HG03442 (cell line): Measurements from ENCODE around the gene MMEL1.

Source experiments
- ATAC-seq: cut with Tn5 transposase; IDR thresholded peaks from one replicate; pipeline ENCODE4 v1.9.1; 2021; ENCODE audit warnings: mild to moderate bottlenecking, moderate library complexity; ENCODE audit not compliant: unreplicated experiment

MMEL1 gene

GRCh38 chr1:2606881-2607621 is 25.8 kb downstream of the MMEL1 start:
- ATAC-seq, result no peak

- ATAC-seq, result no peak
Observed at GRCh38 chr1:2606396-2606880, 26.4 kb downstream of the MMEL1 start.

- ATAC-seq, result no peak
Observed at GRCh38 chr1:2605509-2606395, 27.1 kb downstream of the MMEL1 start.

DNA sequence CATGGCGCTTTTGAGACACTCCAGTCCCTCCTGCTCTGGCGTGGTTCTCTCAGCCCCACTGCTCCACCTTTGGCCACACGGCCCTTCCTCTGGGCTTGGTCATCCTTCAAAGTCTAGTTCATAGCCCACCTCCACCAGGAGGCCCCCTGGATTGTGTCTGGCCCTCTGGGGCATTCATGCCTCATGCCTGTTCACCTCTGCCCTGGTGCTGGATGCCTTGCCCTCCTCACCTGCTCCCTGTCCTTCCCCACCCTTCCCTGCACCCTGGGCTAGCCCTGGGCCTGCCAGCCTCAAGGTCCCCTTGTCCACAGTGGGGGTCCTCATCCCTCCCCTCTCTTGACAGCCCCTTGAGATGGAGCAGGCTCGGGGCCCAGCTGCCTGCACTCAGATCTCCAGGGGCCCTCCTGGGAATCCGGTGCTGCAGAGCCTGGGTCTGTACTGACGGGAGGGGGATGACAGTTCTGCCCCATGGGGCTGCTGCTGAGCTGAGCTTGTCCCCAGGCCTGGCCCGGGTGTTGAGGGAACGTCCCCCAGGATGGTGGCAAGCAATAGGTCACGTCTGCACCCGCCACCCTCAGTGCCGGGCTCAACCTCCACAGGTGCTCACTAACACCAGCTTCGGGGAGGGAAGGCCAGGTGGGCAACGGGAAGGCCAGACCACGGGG is 27.8 kb downstream of the MMEL1 start:
- no peak for ATAC-seq

GRCh38 chr1:2604156-2604843 is 28.5 kb downstream of the MMEL1 start:
- no peak for ATAC-seq

- no peak for ATAC-seq
Observed at GRCh38 chr1:2603521-2604155, 29.2 kb downstream of the MMEL1 start.

DNA sequence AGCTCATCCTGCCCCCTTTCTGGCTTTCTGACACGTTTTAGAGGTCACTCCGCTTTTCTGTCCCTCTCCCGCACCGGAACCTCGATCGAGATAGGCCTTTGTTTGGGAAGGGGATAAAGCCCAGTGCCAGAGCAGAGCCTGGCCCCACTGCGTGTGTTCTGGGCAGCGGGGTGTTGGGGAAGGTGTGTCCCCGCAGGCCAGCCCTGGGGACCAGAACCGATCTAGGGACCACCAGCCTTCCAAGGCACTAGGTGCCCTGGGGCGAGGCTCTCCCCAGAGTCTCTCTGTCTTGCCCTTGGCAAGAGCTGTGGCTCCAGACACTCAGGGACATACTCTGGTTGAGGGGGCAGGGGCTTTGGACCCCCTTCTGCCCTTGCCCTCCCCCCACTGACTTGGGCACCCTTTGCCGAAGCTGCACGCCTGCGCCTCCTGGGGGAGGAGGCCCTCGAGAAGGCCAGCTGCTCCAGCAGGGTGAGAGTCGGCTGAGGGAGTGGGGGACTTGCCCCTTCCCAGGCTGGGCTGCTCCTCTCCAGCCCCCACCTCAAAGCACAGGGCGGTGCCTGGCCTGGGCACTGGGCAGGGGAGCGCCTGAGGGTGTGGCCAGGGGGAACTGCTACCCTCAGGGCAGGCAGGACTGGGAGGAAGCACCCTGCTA is 29.8 kb downstream of the MMEL1 start:
- ATAC-seq, result no peak

GRCh38 chr1:2602311-2602835 is 30.4 kb downstream of the MMEL1 start:
- no peak for ATAC-seq

DNA sequence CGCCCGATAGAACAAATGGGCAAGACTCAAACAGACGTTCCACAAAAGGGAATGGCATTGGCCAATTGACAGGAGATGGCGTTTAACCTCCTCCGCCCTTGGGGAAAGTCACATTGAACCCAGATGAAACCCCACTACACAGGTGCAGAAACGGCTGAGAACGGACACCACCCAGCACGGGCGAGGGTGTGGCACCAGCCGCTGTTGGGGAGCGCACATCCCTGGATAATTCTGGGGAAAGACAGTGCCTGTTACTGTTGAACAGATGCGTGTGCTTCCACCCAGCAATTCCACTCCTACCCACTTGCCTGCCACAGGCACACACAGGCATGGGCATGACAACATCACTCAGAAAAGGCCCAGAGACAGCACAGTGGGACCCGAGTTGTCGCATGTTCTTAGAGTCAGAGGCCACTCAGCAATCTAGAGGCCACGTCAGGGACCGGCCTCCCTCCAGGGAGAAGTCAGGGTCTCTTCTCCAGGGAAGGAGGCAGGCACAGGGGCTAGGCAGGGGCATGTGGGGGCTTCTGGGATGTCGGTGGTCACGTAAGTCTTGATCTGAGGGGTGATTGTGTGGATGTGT is 31.0 kb downstream of the MMEL1 start:
- ATAC-seq, result no peak

GRCh38 chr1:2598329-2598931 is 34.4 kb downstream of the MMEL1 start:
- no peak for ATAC-seq

GRCh38 chr1:2597441-2598328 is 35.1 kb downstream of the MMEL1 start:
- ATAC-seq, result no peak

DNA sequence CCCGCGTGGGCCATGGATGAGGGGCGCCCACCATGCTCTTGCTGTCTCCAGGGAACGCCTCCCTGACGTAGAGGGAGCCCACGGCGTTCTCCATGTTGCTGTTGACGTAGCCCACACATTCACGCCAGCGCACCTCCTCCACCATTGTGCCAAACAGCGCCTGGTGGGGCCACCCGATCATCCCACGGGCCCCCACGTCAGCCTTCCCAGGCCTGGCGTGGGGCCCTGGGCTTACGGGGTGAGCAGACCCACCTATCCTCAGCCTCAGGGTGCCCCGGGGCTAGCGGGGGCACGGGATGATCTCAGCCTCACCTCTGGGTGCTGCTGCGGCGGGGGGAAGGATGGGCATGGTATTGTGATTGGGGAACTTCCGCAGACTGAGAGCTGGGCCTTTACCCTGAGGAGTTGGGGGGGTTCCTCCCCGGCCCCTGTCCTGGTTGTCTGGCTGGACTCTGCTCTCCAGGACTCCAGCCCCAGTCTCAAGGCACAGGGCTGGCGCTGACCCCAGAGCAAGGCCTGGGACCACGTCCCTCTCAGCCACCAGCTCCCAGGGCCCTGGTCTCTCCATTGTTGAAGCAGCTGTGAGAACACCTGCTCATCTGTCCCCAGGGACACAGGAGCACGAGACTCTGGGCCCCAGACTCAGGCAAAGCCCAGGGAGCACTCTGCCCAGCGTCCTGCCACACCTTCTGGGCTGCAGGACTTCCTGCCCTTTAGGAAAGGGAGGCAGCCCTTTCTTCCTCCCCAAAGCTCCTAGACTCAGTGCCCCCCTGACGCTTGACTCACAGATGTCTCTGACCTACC is 36.1 kb downstream of the MMEL1 start:
- no peak for ATAC-seq

GRCh38 chr1:2595812-2596529 is 36.8 kb downstream of the MMEL1 start:
- ATAC-seq, result no peak

DNA sequence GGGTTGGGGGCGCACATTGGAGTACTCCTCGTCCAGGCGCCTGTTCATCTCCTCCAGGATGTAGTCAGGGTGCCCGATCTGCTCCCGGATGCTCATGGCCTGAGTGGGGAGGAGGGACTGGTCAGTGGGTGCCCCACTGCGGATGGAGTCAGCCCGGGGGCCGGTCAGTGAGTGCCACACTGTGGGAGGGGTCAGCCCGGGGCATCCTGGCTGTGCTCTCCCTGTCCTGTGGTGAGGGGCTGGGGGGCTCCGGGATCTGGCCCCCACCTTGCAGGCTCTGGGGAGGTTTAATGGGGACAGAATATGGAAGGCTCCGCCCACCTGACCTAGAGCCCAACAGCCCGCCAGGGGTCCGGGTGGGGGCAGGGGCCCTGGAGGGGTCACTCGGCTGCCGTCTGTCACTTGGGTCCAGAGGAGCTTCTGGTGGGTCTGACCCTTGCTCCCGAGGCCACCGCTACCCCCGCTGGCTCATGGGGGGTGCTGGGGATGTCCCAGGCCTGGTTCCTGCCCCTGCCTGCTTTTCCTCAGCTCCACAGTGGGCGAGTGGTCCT is 37.5 kb downstream of the MMEL1 start:
- ATAC-seq, result no peak

DNA sequence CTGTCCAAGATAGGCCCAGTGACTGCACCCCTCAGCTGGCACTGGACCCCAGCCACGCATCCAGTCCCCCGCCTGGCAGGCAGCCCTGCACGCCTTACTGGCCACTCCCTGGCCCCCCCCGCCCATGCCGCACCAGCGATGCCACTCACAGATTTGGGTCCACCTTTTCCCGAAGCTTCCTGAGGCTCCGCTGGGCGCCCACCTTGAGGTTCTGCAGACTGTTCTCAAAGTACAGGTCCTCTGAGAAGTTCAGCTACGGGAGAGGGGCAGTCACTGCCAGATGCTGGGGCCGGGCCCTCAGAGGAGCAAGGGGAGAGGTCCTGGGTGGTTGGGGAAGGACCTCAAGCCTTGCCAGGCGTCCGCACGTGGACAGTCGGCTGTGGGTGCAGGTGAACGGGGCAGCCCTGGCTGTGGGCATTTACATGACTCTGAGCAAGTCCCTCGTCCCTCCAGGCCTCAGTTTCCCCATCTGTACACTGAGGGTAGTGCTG is 38.1 kb downstream of the MMEL1 start:
- ATAC-seq, result no peak
